ENCODE data around the gene SLC7A10. TPM values are rescaled to one million over a fixed set of nuclear protein-coding genes. Genes with fewer than 3 reads are reported as not detected.

Gene SLC7A10
- total RNA-seq, 1 donor from 2014 or later: not detected

DNA sequence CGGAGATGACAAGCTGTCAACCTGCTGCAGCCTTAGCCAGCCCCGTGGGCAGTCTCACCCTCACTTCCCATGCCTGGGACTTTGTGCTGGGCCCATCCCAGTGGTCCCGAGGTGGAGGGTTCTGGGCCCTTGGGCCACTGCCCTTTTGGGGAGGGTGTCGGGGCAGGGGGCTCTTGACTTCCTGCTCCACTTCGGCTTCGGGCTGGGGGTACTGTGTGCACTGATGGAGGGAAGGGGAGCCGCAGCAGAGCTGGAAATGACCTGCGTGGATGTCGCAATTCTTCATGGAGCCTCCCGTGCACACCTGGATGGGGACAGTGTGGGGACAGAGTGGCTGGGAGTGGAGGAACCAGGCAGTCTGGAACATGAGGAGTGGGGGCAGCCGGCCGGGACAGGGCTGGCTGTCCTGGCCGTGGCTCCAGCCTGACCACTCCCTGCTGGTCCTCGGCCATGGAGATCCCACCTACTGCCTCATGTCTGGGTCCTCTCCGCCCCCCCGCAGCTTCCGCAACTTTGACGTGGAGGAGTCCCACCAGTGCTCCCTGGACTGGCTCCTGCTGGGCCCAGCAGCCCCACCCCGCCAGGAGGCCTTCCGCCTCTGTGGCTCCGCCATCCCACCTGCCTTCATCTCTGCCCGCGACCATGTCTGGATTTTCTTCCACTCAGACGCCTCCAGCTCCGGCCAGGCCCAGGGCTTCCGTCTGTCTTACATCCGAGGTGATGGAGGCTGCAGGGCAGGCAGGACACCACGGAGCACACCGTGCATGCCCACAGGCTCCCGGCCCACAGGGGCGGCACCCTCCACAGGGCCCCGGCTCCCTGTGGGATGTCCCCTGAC lies 21.3 kb downstream of the SLC7A10 start:
- Mint-ChIP-seq H3K4me1 (ENCODE audit: unreplicated experiment) (no peaks in the 10 kb centered on the region), H3K27ac (ENCODE audit: unreplicated experiment) (no peak overlapping the region), H3K4me3 (ENCODE audit: unreplicated experiment) (no peak overlapping the region), H3K27me3 (ENCODE audit: unreplicated experiment) (no peaks in the 10 kb centered on the region), H3K9me3 (ENCODE audit: unreplicated experiment) (no peaks in the 10 kb centered on the region), H3K36me3 (ENCODE audit: unreplicated experiment) (peaks cover 4% of the 10 kb centered on the region)
- TF ChIP-seq, protein P1, sequence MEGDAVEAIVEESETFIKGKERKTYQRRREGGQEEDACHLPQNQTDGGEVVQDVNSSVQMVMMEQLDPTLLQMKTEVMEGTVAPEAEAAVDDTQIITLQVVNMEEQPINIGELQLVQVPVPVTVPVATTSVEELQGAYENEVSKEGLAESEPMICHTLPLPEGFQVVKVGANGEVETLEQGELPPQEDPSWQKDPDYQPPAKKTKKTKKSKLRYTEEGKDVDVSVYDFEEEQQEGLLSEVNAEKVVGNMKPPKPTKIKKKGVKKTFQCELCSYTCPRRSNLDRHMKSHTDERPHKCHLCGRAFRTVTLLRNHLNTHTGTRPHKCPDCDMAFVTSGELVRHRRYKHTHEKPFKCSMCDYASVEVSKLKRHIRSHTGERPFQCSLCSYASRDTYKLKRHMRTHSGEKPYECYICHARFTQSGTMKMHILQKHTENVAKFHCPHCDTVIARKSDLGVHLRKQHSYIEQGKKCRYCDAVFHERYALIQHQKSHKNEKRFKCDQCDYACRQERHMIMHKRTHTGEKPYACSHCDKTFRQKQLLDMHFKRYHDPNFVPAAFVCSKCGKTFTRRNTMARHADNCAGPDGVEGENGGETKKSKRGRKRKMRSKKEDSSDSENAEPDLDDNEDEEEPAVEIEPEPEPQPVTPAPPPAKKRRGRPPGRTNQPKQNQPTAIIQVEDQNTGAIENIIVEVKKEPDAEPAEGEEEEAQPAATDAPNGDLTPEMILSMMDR (IDR thresholded peaks at IDR 0.05): no peak
- no peak for DNase-seq (ENCODE audit: extremely low spot score, unreplicated experiment)

DNA sequence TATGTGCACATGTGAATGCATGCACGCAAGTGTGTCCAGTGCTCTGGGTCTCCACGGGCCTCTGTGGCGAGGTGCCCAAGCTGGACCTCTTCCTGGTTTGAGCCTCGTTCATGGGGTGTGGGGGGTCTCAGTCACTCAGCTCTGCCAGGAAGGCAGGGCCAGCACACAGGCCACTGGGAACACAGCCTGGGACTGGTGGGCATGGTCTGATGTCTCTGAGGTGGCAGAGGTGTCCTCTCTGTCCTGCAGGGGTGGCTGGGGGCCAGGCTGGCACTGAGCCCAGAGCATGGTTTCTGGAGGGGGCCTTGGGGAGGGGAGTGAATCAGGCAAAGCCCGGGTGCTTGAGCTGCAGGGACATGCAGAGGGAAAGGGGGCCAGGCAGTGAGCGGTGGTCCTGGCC lies 22.1 kb downstream of the SLC7A10 start:
- no peaks in the 10 kb centered on the region for H3K4me1 Mint-ChIP-seq (ENCODE audit: unreplicated experiment)
- H3K9me3 Mint-ChIP-seq (ENCODE audit: unreplicated experiment): no peaks in the 10 kb centered on the region
- no peak overlapping the region for H3K27ac Mint-ChIP-seq (ENCODE audit: unreplicated experiment)
- no peak for DNase-seq (ENCODE audit: extremely low spot score, unreplicated experiment)
- TF ChIP-seq, protein P1 (IDR thresholded peaks at IDR 0.05): no peak
- H3K36me3 Mint-ChIP-seq (ENCODE audit: unreplicated experiment): peaks cover 4% of the 10 kb centered on the region
- no peak overlapping the region for H3K4me3 Mint-ChIP-seq (ENCODE audit: unreplicated experiment)
- H3K27me3 Mint-ChIP-seq (ENCODE audit: unreplicated experiment): no peaks in the 10 kb centered on the region

DNA sequence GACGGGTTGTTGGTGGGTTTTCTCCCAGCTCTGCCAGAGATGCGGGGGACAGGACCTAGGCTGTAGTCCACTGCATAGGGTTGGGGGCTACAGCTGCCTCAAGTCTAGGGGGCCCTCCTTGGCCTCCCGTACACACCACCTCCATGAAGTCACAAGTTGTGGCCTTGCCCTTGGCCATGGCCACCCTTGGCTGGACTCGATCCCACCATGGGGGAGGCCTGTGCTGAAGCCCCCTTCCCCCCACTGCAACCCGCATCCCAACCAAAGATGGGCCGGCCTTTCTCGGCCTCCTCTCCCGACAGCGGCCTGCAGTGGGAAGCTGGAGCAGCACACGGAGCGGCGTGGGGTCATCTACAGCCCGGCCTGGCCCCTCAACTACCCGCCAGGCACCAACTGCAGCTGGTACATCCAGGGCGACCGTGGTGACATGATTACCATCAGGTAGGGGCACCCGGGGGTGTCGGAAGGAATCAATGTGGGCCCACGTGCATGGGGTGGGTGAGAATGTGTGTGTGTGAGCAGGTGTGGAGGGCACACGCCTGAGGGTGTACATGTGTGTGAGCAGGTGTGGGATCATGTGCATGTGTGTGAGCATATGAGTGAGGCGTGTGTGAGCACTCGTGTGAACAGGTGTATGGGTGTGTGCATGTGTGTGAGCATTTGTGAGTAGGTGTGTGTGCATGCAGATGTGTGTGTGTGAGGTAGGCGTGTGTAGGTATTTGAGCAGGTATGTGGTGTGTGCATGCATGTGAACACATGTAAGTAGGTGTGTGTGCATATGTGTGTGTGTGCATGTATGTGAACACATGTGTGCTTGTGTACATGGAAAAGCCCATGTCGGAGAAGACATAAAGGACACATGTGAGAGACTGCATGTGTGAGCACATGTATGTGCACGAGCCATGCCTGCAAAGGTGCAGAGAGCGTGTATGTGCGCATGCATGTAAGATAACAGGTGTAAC lies 22.8 kb downstream of the SLC7A10 start:
- H3K9me3 Mint-ChIP-seq (ENCODE audit: unreplicated experiment): no peaks in the 10 kb centered on the region
- peaks cover 4% of the 10 kb centered on the region for H3K36me3 Mint-ChIP-seq (ENCODE audit: unreplicated experiment)

DNA sequence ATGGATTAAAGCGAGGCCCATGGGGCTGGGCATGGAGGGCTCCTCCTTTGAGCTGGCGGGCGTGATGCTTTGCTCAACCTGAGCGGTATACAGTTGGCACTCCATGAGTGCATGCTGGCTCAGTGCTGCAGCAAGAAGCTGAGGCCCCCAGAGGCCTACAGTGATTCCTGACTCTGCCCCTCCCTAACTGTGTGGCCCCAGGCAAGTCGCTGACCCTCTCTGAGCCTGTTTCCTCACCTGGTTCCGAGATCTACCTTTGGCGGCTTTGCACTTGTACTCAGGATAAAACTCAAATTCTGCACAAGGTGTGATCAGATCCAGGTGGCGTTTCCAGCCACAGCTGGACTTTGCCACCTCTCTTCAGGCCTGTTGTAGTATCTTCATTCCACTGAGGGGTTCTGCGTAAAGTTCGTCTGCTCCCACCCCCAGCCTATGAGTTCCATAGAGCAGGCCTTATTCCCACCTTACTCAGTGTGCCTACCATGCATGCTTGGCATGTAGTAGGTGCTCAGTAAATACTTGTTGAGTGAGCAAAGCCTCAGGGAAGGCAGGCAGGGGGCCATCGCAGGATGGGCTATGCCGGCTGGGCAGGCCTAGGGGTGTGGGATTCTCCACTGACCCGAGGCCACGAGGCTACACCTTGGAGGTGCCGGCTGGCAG lies 23.6 kb downstream of the SLC7A10 start:
- no peaks in the 10 kb centered on the region for H3K27me3 Mint-ChIP-seq (ENCODE audit: unreplicated experiment)
- DNase-seq (ENCODE audit: extremely low spot score, unreplicated experiment): no peak
- no peaks in the 10 kb centered on the region for H3K4me1 Mint-ChIP-seq (ENCODE audit: unreplicated experiment)
- no peaks in the 10 kb centered on the region for H3K9me3 Mint-ChIP-seq (ENCODE audit: unreplicated experiment)
- peaks cover 4% of the 10 kb centered on the region for H3K36me3 Mint-ChIP-seq (ENCODE audit: unreplicated experiment)
- H3K4me3 Mint-ChIP-seq (ENCODE audit: unreplicated experiment): no peak overlapping the region
- TF ChIP-seq, protein P1 (IDR thresholded peaks at IDR 0.05): no peak
- no peak overlapping the region for H3K27ac Mint-ChIP-seq (ENCODE audit: unreplicated experiment)

More for the DNA sequence above, 22.8 kb downstream of the SLC7A10 start:
- Mint-ChIP-seq H3K27ac (ENCODE audit: unreplicated experiment) (no peak overlapping the region), H3K27me3 (ENCODE audit: unreplicated experiment) (no peaks in the 10 kb centered on the region), H3K4me3 (ENCODE audit: unreplicated experiment) (no peak overlapping the region), H3K4me1 (ENCODE audit: unreplicated experiment) (no peaks in the 10 kb centered on the region)
- TF ChIP-seq, protein P1 (IDR thresholded peaks at IDR 0.05): no peak
- DNase-seq (ENCODE audit: extremely low spot score, unreplicated experiment): no peak

All from osteocyte (in vitro differentiated cells).